T-helper 1 cell treated with Interleukin-12 subunit alpha and Interleukin-12 subunit beta and Interleukin-4 antibody, amounts not matched to agents 30 μg/mL and 1 μg/mL, for 36 hours (primary cell): Measurements from ENCODE around the gene CD99L2.
"Not testable (repeated sequence)": the region's sequence is repeated elsewhere in the genome, so short reads cannot be mapped to it uniquely, and the experiment has no call there.

Source experiments
- H3K27ac Mint-ChIP-seq: one replicate; pipeline ENCODE4 v1.8.0; 2021; ENCODE audit warnings: mild to moderate bottlenecking, mixed read lengths
- H3K27me3 Mint-ChIP-seq: one replicate; pipeline ENCODE4 v1.8.0; 2021; ENCODE audit warnings: low read depth, mixed read lengths
- H3K36me3 Mint-ChIP-seq: one replicate; pipeline ENCODE4 v1.8.0; 2021; ENCODE audit warnings: low read depth, mixed read lengths
- H3K4me1 Mint-ChIP-seq: one replicate; pipeline ENCODE4 v1.8.0; 2021; ENCODE audit warnings: low read depth, mixed read lengths
- H3K4me3 Mint-ChIP-seq: one replicate; pipeline ENCODE4 v1.8.0; 2021; ENCODE audit warnings: mild to moderate bottlenecking, moderate library complexity, mixed read lengths
- H3K9me3 Mint-ChIP-seq: one replicate; pipeline ENCODE4 v1.8.0; 2021; ENCODE audit warnings: mixed read lengths

The CD99L2 gene

DNA sequence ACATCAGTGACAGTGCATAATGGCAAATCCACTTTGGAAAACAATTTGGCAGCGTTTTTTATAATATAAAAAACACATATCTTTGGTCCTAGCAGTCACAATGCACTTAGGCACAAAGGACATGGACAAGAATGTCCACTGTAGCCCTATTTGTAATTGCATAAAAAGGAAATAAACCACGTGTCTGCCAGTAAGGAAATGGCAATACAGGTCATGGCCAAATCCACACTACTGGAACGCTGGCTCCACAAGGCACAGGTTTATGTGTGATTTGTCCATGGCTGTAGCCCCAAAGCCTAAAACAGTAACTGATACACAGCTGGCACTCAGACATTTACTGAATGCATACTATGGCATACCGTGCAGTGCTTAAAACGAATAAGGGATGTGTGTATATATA is 69.7 kb downstream of the CD99L2 start:
- no peaks in the 10 kb centered on the region for H3K27me3 Mint-ChIP-seq
- H3K9me3 Mint-ChIP-seq = no peaks in the 10 kb centered on the region
- H3K4me3 Mint-ChIP-seq = no peak overlapping the region
- H3K36me3 Mint-ChIP-seq = peaks cover 8% of the 10 kb centered on the region
- peaks cover 3% of the 10 kb centered on the region for H3K4me1 Mint-ChIP-seq
- H3K27ac Mint-ChIP-seq = no peak overlapping the region

- not testable (repeated sequence) for H3K36me3 Mint-ChIP-seq, H3K9me3 Mint-ChIP-seq, H3K27ac Mint-ChIP-seq, H3K27me3 Mint-ChIP-seq, H3K4me1 Mint-ChIP-seq, H3K4me3 Mint-ChIP-seq
These were observed 74.1 kb downstream of the CD99L2 start for GRCh38 chrX:150824352-150824751.

- H3K4me1 Mint-ChIP-seq, H3K9me3 Mint-ChIP-seq, H3K27ac Mint-ChIP-seq, H3K36me3 Mint-ChIP-seq, H3K4me3 Mint-ChIP-seq, H3K27me3 Mint-ChIP-seq: not testable (repeated sequence)
These were observed 74.6 kb downstream of the CD99L2 start for GRCh38 chrX:150823826-150824225.

- no peak overlapping the region for H3K4me3 Mint-ChIP-seq
These were observed 76.5 kb downstream of the CD99L2 start for GRCh38 chrX:150821971-150822370.

GRCh38 chrX:150813922-150814321 is 84.5 kb downstream of the CD99L2 start:
- Mint-ChIP-seq H3K27ac (no peak overlapping the region), H3K4me1 (no peaks in the 10 kb centered on the region), H3K36me3 (peaks cover 10% of the 10 kb centered on the region), H3K4me3 (no peak overlapping the region), H3K9me3 (no peaks in the 10 kb centered on the region), H3K27me3 (no peaks in the 10 kb centered on the region)

More at GRCh38 chrX:150821971-150822370, 76.5 kb downstream of the CD99L2 start:
- H3K9me3 Mint-ChIP-seq = peaks cover 5% of the 10 kb centered on the region
- H3K4me1 Mint-ChIP-seq = no peaks in the 10 kb centered on the region
- no peaks in the 10 kb centered on the region for H3K27me3 Mint-ChIP-seq
- peaks cover 7% of the 10 kb centered on the region for H3K36me3 Mint-ChIP-seq
- H3K27ac Mint-ChIP-seq = no peak overlapping the region

GRCh38 chrX:150806827-150807226 is 91.6 kb downstream of the CD99L2 start:
- Mint-ChIP-seq H3K9me3 (peaks cover 4% of the 10 kb centered on the region), H3K27me3 (no peaks in the 10 kb centered on the region), H3K36me3 (peaks cover 9% of the 10 kb centered on the region), H3K4me1 (peaks cover 3% of the 10 kb centered on the region), H3K4me3 (no peak overlapping the region), H3K27ac (no peak overlapping the region)

- peaks cover 7% of the 10 kb centered on the region for H3K36me3 Mint-ChIP-seq
- H3K27ac Mint-ChIP-seq = no peak overlapping the region
- peaks cover 3% of the 10 kb centered on the region for H3K4me1 Mint-ChIP-seq
- H3K27me3 Mint-ChIP-seq = no peaks in the 10 kb centered on the region
- peaks cover 4% of the 10 kb centered on the region for H3K9me3 Mint-ChIP-seq
- H3K4me3 Mint-ChIP-seq = no peak overlapping the region
These were observed 92.7 kb downstream of the CD99L2 start for GRCh38 chrX:150805736-150806135.

- Mint-ChIP-seq H3K36me3 (peaks cover 33% of the 10 kb centered on the region), H3K4me3 (no peak overlapping the region), H3K4me1 (peaks cover 3% of the 10 kb centered on the region), H3K9me3 (no peaks in the 10 kb centered on the region), H3K27me3 (no peaks in the 10 kb centered on the region), H3K27ac (no peak overlapping the region)
These were observed 105.4 kb downstream of the CD99L2 start for GRCh38 chrX:150792949-150793527.

DNA sequence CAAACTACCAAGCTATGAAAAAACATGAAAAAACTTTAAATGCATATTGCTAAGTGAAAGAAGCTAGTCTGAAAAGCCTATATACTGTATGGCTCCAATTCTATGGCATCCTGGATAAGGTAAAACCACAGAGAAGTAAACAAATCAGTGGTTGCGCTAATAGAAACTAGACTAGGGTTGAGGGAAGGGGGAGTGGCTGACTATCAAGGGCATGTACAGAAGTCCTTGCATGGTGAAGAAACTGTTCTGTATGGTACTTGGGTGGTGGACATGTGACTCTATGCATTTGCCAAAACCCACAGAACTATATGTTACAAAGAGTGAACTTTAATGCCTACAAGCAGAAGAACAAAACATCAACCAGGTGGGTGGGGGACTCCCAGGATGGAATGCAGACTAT is 108.4 kb downstream of the CD99L2 start:
- H3K9me3 Mint-ChIP-seq = no peaks in the 10 kb centered on the region

GRCh38 chrX:150781677-150782076 is 116.8 kb downstream of the CD99L2 start:
- no peaks in the 10 kb centered on the region for H3K9me3 Mint-ChIP-seq
- peaks cover 7% of the 10 kb centered on the region for H3K4me1 Mint-ChIP-seq
- no peaks in the 10 kb centered on the region for H3K27me3 Mint-ChIP-seq
- H3K4me3 Mint-ChIP-seq = no peak overlapping the region
- no peak overlapping the region for H3K27ac Mint-ChIP-seq
- no peaks in the 10 kb centered on the region for H3K36me3 Mint-ChIP-seq

More for the DNA sequence above, 108.4 kb downstream of the CD99L2 start:
- Mint-ChIP-seq H3K4me1 (peaks cover 1% of the 10 kb centered on the region), H3K4me3 (no peak overlapping the region), H3K27ac (no peak overlapping the region), H3K36me3 (peaks cover 27% of the 10 kb centered on the region), H3K27me3 (no peaks in the 10 kb centered on the region)

DNA sequence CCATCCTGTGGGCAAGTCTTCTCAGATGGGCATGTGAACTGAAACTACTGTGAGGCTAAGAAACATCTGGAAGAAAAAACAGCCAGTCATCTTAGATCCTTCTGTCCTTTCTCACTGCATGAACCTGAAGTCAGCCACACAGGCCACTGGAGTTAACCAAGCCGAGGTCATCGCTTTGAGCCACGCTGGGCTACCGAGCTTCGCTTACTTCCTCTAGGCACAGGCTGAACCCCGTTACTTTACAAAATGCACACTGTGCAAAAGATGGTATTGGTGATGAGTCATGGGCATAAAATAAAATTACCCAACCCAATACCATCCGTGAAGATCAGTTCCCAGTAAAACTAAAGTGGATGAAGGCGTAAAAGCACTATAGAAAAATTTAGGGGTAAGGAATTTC is 119.1 kb downstream of the CD99L2 start:
- Mint-ChIP-seq H3K27ac (no peak overlapping the region), H3K4me3 (no peak overlapping the region), H3K4me1 (peaks cover 7% of the 10 kb centered on the region), H3K9me3 (no peaks in the 10 kb centered on the region), H3K27me3 (no peaks in the 10 kb centered on the region), H3K36me3 (no peaks in the 10 kb centered on the region)

- Mint-ChIP-seq H3K36me3 (no peaks in the 10 kb centered on the region), H3K4me1 (peaks cover 7% of the 10 kb centered on the region), H3K27ac (no peak overlapping the region), H3K27me3 (no peaks in the 10 kb centered on the region), H3K4me3 (no peak overlapping the region), H3K9me3 (no peaks in the 10 kb centered on the region)
These were observed 121.0 kb downstream of the CD99L2 start for GRCh38 chrX:150777328-150777992.

- Mint-ChIP-seq H3K9me3 (no peaks in the 10 kb centered on the region), H3K4me3 (no peak overlapping the region), H3K27me3 (no peaks in the 10 kb centered on the region), H3K36me3 (no peaks in the 10 kb centered on the region), H3K4me1 (peaks cover 7% of the 10 kb centered on the region), H3K27ac (no peak overlapping the region)
These were observed 122.7 kb downstream of the CD99L2 start for GRCh38 chrX:150775569-150776350.

- Mint-ChIP-seq H3K9me3 (no peaks in the 10 kb centered on the region), H3K4me3 (no peak overlapping the region), H3K36me3 (no peaks in the 10 kb centered on the region), H3K27ac (no peak overlapping the region), H3K4me1 (peaks cover 6% of the 10 kb centered on the region), H3K27me3 (no peaks in the 10 kb centered on the region)
These were observed 123.5 kb downstream of the CD99L2 start for GRCh38 chrX:150774798-150775568.
